AG09309 (cell line): ENCODE results near the gene LRRK1.

Source experiments
- DNase-seq: peaks from one replicate; pipeline ENCODE4 v3.0.0-alpha.2; 2010; ENCODE audit warnings: low read depth
- H3K4me3 ChIP-seq: 2 replicates; pipeline ENCODE4 v1.5.1; 2011; ENCODE audit warnings: mild to moderate bottlenecking, low read depth, low read length, moderate library complexity; ENCODE audit not compliant: control insufficient read depth
- TF ChIP-seq, protein P1 (sequence below): IDR thresholded peaks from 2 replicates; pipeline ENCODE4 v1.5.1; 2011; ENCODE audit warnings: mild to moderate bottlenecking, low read depth, low read length, inconsistent platforms; ENCODE audit not compliant: insufficient read depth, control insufficient read depth; ENCODE audit errors: missing control alignments

LRRK1 gene

DNA sequence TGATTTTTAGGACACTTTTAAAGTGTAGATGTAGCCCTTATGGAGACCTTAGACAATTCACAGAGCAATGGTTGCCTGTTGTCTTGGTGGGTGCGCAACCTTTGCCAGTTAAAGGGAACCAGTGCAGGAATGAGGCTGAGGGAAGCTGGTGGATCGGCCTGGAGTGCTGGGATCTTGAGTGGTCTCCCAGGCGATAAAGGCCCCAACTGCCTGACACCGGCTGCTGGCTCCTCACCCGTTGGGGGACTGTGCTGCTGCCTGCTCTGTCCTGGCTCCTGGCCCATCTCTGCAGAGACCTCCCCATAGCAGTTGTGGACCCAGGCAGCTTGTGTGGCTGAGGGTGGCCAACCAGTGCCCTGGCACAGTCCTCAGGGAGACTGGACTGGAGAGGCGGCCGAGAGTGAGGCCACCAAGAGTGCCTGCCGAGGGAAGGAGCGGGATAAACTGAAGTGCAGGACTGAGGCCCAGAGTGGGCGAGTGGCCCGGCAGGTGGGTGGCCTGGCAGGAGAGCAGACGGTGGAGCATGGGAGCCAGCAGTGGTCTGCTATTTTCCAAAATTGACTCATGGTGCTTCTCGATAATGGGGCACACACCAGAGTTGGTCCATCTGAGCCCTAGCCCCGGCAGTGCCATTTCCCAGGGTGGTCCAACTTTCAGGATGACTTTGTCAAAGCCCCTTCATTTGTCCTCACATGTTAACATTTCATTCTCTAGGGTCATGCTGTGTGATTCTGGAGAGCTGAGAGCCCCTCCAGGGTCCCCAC, 37.4 kb upstream of the LRRK1 start:
- DNase-seq, result no peak
- no peak overlapping the region for H3K4me3 ChIP-seq
- TF ChIP-seq, protein P1, sequence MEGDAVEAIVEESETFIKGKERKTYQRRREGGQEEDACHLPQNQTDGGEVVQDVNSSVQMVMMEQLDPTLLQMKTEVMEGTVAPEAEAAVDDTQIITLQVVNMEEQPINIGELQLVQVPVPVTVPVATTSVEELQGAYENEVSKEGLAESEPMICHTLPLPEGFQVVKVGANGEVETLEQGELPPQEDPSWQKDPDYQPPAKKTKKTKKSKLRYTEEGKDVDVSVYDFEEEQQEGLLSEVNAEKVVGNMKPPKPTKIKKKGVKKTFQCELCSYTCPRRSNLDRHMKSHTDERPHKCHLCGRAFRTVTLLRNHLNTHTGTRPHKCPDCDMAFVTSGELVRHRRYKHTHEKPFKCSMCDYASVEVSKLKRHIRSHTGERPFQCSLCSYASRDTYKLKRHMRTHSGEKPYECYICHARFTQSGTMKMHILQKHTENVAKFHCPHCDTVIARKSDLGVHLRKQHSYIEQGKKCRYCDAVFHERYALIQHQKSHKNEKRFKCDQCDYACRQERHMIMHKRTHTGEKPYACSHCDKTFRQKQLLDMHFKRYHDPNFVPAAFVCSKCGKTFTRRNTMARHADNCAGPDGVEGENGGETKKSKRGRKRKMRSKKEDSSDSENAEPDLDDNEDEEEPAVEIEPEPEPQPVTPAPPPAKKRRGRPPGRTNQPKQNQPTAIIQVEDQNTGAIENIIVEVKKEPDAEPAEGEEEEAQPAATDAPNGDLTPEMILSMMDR, result no peak

DNA sequence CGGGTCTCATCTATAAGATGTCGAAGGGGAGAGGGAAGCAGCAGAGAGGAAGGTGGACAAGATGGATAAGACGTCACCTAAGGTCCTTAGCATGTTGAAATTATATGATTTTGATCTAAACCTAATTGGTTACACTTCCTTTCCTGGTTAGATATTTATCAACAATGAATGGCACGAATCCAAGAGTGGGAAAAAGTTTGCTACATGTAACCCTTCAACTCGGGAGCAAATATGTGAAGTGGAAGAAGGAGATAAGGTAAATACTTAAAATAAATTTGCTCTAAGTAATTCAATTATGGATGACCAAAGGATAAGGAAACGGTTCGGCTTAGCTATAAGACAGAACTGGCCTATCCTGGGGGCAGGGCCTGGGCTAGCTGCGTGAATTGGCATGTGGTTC, 34.0 kb upstream of the LRRK1 start:
- TF ChIP-seq, protein P1, result no peak
- no peak overlapping the region for H3K4me3 ChIP-seq
- no peak for DNase-seq

DNA sequence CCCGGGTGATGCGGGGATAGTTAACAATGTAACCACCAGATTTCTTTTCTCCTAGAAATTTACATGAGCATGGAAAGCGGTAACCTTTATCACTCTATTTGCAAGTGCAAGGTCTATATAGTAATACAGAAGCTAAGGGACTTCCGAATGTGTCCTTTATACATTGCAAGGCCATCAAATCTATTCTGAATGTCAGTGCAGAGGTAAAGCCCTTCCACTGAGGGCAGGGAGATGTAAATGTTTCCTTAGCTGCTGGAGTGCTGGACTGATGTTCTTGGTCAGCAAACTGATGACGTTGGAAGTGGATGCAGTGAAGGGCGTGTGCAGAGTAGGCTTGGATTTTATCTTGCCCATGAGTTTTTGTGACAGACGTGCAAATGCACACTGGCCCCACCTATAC, 33.3 kb upstream of the LRRK1 start:
- TF ChIP-seq, protein P1, result no peak
- no peak for DNase-seq
- no peak overlapping the region for H3K4me3 ChIP-seq

DNA sequence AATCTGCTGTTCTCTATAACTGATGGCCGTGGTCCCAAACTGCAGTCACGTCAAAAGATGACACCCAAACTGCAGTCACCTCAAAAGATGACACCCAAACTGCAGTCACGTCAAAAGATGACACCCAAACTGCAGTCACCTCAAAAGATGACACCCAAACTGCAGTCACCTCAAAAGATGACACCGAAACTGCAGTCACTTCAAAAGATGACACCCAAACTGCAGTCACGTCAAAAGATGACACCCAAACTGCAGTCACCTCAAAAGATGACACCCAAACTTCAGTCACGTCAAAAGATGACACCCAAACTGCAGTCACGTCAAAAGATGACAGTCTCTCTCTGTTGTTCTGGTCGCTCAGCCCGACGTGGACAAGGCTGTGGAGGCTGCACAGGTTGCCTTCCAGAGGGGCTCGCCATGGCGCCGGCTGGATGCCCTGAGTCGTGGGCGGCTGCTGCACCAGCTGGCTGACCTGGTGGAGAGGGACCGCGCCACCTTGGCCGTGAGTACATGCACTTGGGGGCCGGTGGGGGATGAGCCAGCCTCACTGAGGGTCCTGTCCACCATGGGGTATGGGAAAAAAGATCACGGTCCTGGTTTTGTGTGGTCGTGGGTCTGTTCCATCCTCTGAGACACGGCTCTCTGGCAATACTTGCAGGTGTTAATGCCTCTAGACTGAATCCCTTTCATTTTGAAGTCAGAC, 31.8 kb upstream of the LRRK1 start:
- TF ChIP-seq, protein P1, result no peak
- H3K4me3 ChIP-seq, result no peak overlapping the region
- no peak for DNase-seq

DNA sequence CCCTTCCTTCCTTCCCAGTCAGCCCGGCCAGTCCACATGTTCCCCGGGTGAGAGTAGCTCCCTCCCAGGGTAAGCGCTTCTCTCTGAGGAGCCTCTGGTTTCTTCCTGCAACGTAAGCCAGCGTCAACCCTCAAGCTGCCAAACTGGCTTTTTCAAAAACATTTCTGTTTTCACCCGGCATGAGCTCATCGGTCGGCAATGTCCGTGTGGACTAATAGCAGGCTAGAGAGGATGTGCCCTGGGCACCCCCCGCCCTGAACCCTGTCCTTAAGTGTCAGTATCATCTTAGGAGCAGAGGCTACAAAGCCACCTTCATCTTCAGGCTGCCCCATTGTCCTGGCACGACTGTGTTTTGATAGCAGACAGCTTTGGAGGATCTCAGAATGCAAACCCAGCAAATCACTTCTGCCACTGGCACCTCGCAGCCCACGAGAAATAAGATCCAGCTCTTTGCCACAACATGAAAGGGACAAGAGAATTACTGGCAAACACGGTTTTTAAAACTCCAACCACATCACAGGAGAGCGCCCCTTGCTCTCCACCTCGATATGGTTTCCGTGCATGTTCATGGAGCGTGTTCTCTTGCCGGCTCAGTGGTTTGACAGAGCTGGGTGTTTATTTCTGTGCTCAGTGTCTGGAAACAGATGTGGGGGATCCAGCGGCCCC, 29.6 kb upstream of the LRRK1 start:
- TF ChIP-seq, protein P1, result no peak
- no peak overlapping the region for H3K4me3 ChIP-seq

DNA sequence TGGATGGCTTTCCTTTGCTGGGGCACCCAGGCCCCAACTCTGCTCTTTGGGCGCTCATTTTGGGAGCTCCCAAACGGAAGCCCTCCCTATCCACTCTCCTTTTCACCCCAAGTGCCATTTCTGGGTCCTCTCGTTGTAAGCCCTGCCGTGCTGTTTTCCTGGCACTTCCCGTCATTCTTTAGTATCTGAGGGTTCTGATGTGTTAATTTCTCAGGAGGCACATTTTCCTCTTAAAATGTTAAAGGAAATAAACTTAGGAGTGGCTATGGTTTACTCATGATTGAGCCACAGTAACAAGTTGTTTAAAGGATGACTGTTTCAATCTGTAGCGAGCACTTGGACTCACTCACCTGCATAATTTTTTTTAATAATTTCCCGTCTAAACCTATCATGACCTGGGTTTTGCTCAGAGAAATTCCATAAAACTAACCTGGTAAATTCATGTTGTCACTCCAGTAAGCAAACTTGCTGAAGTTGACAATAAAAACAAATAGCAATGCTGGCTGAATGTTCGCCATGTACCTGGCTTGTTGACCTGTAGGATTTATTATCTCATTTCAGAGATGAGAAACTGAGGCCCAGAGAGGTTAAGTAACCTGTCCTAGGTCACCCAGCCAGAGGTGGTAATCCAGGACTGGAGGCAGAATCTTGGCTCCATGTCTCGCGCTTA, 29.0 kb upstream of the LRRK1 start:
- TF ChIP-seq, protein P1, result no peak
- no peak overlapping the region for H3K4me3 ChIP-seq
- no peak for DNase-seq

More for the DNA sequence above, 29.6 kb upstream of the LRRK1 start:
- DNase-seq, result peak; percentile 42
